Measurements from ENCODE around the gene USP36. TPM values are rescaled to one million over a fixed set of nuclear protein-coding genes. Genes with fewer than 3 reads are reported as not detected.

USP36 gene
- total RNA-seq, 1 experiment from 2014 or later = 113 TPM

DNA sequence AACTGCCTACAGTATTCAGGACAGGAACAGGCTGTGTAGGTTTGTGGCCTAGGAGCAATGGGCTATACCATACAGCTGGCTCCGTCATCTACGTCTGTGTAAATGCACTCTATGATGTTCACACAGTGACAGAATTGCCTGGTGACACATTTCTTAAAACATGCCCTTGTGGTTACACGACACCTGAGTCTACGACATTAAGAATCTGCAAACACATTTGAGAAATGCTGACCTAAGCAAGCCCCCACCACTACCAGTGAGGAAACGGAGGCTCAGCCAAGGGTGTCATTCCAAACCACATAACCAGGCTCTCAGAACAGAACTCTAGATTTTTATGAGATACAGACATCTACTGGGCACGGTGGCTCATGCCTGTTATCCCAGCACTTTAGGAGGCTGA lies 23.5 kb downstream of the USP36 start:
- in situ Hi-C loops (cut with HindIII; ENCODE audit: low pct_unique_long_range_greater_than_20kb, low sequenced_read_pairs) = no loop called here
- peaks cover 25% of the 10 kb centered on the region for H3K36me3 ChIP-seq (ENCODE audit: control insufficient read depth, insufficient read depth, low read length)
- no peaks in the 10 kb centered on the region for H3K27me3 ChIP-seq (ENCODE audit: control insufficient read depth, insufficient read depth, low read length)
- no peak overlapping the region for H3K27ac ChIP-seq (ENCODE audit: low read length)
- no peaks in the 10 kb centered on the region for H3K4me1 ChIP-seq (ENCODE audit: control insufficient read depth, insufficient read depth, low read length)
- intact Hi-C loops (cut with micrococcal nuclease; ENCODE audit: unreplicated experiment) = no loop called here
- TF ChIP-seq, protein P1, sequence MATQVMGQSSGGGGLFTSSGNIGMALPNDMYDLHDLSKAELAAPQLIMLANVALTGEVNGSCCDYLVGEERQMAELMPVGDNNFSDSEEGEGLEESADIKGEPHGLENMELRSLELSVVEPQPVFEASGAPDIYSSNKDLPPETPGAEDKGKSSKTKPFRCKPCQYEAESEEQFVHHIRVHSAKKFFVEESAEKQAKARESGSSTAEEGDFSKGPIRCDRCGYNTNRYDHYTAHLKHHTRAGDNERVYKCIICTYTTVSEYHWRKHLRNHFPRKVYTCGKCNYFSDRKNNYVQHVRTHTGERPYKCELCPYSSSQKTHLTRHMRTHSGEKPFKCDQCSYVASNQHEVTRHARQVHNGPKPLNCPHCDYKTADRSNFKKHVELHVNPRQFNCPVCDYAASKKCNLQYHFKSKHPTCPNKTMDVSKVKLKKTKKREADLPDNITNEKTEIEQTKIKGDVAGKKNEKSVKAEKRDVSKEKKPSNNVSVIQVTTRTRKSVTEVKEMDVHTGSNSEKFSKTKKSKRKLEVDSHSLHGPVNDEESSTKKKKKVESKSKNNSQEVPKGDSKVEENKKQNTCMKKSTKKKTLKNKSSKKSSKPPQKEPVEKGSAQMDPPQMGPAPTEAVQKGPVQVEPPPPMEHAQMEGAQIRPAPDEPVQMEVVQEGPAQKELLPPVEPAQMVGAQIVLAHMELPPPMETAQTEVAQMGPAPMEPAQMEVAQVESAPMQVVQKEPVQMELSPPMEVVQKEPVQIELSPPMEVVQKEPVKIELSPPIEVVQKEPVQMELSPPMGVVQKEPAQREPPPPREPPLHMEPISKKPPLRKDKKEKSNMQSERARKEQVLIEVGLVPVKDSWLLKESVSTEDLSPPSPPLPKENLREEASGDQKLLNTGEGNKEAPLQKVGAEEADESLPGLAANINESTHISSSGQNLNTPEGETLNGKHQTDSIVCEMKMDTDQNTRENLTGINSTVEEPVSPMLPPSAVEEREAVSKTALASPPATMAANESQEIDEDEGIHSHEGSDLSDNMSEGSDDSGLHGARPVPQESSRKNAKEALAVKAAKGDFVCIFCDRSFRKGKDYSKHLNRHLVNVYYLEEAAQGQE (IDR thresholded peaks at IDR 0.05; ENCODE audit: insufficient read depth in 1 of 2, low read depth in 2 of 2, low read length in 1 of 2) = no peak
- TF ChIP-seq TCF7L2 (IDR thresholded peaks at IDR 0.05; ENCODE audit: low read depth, low read length) (no peak), POLR2AphosphoS5 (IDR thresholded peaks at IDR 0.05; ENCODE audit: low read depth, low read length) (no peak), SIN3A (IDR thresholded peaks at IDR 0.05; ENCODE audit: borderline replicate concordance, insufficient read depth, low read depth, low read length) (no peak)
- TF ChIP-seq, protein P2, sequence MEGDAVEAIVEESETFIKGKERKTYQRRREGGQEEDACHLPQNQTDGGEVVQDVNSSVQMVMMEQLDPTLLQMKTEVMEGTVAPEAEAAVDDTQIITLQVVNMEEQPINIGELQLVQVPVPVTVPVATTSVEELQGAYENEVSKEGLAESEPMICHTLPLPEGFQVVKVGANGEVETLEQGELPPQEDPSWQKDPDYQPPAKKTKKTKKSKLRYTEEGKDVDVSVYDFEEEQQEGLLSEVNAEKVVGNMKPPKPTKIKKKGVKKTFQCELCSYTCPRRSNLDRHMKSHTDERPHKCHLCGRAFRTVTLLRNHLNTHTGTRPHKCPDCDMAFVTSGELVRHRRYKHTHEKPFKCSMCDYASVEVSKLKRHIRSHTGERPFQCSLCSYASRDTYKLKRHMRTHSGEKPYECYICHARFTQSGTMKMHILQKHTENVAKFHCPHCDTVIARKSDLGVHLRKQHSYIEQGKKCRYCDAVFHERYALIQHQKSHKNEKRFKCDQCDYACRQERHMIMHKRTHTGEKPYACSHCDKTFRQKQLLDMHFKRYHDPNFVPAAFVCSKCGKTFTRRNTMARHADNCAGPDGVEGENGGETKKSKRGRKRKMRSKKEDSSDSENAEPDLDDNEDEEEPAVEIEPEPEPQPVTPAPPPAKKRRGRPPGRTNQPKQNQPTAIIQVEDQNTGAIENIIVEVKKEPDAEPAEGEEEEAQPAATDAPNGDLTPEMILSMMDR (IDR thresholded peaks at IDR 0.05) = no peak
- H3K4me3 ChIP-seq (ENCODE audit: low read depth in 2 of 2, low read length in 2 of 2) = no peak overlapping the region
- CTCF ChIA-PET = no interaction called here
- no peak for DNase-seq (ENCODE audit: low read depth, low spot score)
- no TSS peak for BruUV-seq (replicated peaks)
- no peak for ATAC-seq
- POLR2A ChIA-PET = no interaction called here
- H3K9me3 ChIP-seq (ENCODE audit: control insufficient read depth, insufficient read depth, low read depth, low read length) = no peaks in the 10 kb centered on the region

DNA sequence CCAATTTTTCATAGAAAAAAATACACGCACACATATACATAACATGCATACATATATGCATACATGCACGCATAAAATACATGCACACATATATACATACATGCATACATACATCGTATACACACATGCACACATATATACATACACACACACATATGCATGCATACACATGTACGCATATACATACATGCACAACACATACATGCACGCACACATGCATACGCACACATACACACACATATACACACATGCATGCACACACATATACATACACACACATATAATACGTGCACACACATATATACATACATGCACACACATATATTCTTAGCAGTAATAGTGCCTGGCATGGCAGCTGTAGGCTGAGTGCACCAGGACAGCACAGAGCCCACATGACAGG lies 24.9 kb downstream of the USP36 start:
- intact Hi-C loops (cut with micrococcal nuclease; ENCODE audit: unreplicated experiment) (no loop called here), in situ Hi-C loops (cut with HindIII; ENCODE audit: low pct_unique_long_range_greater_than_20kb, low sequenced_read_pairs) (no loop called here)
- Histone ChIP-seq H3K4me3 (ENCODE audit: low read depth in 2 of 2, low read length in 2 of 2) (no peak overlapping the region), H3K27me3 (ENCODE audit: control insufficient read depth, insufficient read depth, low read length) (no peaks in the 10 kb centered on the region), H3K27ac (ENCODE audit: low read length) (no peak overlapping the region), H3K9me3 (ENCODE audit: control insufficient read depth, insufficient read depth, low read depth, low read length) (no peaks in the 10 kb centered on the region), H3K36me3 (ENCODE audit: control insufficient read depth, insufficient read depth, low read length) (peaks cover 27% of the 10 kb centered on the region), H3K4me1 (ENCODE audit: control insufficient read depth, insufficient read depth, low read length) (no peaks in the 10 kb centered on the region)
- CTCF ChIA-PET = no interaction called here
- BruUV-seq (replicated peaks) = no TSS peak
- POLR2A ChIA-PET = no interaction called here
- DNase-seq (ENCODE audit: low read depth, low spot score) (no peak), ATAC-seq (no peak)
- TF ChIP-seq POLR2AphosphoS5 (IDR thresholded peaks at IDR 0.05; ENCODE audit: low read depth, low read length) (no peak), TCF7L2 (IDR thresholded peaks at IDR 0.05; ENCODE audit: low read depth, low read length) (no peak), SIN3A (IDR thresholded peaks at IDR 0.05; ENCODE audit: borderline replicate concordance, insufficient read depth, low read depth, low read length) (no peak)
- TF ChIP-seq, protein P2 (IDR thresholded peaks at IDR 0.05) = no peak
- TF ChIP-seq, protein P1 (IDR thresholded peaks at IDR 0.05; ENCODE audit: insufficient read depth in 1 of 2, low read depth in 2 of 2, low read length in 1 of 2) = no peak
